HK-2 (cell line): ENCODE data around the gene IFT122.

Experiments
- DNase-seq: peaks from one replicate; pipeline ENCODE4 v3.0.0-alpha.2; 2018; ENCODE audit not compliant: unreplicated experiment

IFT122 gene

DNA sequence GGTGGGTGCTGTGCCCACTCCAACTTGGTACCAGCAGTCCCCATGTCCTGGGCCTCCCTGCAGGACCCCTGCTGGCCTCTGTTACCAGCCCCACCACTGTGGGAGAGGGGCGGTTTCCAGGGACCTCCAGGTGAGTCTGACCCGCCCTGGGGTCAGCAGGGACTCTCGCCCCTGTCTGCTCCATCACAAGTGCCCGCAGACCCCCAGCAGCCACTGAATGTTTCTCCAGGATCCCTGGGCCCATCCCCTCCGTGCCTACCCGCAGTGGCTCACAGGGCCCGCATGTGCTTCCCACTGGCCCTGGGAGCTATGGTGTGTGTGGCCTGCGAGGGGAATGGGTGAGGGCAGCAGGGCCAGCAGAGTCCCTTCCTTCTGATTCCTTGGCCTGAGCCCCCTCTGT is 78.6 kb downstream of the IFT122 start:
- DNase-seq, result no peak

DNA sequence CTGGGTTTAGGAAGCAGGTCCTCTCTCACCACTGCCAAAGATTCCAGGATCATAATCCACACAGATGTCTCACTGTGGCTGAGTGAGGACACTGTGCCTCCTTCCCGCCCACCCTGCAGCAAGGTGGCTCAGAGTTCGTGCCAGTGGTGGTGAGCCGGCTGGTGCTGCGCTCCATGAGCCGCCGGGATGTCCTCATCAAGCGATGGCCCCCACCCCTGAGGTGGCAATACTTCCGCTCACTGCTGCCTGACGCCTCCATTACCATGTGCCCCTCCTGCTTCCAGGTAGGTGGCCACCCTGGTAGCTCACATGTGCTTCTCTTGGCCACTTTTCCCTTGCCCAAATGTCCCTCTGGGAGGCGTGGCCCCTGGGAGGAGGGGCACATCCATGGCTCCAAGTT is 79.4 kb downstream of the IFT122 start:
- no peak for DNase-seq

DNA sequence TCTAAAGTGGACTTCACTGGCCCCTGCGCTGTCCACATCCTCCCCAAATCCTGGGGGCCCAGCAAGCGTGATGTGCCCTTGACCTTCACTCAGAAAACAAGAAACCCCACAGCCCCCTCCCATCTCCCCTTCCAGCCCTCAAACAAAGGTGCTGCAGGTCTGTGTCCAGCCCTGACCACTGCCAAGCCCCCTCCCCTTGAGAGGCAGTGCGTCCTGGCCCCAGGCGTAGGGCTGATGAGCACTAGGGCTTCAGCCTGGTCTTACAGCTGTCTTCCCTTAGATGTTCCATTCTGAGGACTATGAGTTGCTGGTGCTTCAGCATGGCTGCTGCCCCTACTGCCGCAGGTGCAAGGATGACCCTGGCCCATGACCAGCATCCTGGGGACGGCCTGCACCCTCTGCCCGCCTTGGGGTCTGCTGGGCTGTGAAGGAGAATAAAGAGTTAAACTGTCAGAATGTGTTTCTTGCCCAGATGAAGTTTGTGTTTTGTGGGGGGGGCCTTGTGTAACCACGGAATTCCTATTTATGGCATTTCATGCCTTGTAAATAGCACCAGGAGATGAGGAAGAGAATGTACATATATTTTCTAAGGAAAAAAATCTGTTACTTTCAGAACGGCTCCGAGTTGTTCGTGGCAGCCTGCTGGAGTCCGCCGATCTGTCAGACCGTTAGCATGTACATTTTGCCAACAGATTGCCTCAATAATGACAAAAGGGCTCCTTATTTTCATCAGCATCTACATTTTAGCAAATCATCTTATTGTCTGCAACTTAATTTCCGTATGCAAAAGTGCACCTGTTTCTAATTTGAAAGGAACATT is 80.1 kb downstream of the IFT122 start:
- no peak for DNase-seq

DNA sequence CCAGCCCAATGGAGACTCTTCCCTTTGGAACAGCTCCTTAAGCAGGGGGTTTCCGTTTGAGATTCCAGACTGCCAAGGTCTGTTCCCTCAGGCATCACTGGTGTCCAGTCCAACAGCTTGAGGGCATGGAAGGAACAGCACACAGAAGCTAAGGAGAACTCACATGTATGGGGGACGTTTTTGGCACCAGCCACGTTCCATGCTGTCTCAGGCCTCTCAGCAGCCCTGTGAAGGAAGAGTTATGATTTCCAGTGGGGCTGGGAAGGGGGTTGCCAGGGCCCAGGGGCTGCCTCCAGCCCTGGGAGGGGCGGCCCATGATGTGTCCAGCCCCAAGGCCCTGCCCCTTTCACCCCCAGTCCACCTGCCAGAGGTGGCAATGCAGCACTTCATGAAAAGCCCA is 80.9 kb downstream of the IFT122 start:
- no peak for DNase-seq

DNA sequence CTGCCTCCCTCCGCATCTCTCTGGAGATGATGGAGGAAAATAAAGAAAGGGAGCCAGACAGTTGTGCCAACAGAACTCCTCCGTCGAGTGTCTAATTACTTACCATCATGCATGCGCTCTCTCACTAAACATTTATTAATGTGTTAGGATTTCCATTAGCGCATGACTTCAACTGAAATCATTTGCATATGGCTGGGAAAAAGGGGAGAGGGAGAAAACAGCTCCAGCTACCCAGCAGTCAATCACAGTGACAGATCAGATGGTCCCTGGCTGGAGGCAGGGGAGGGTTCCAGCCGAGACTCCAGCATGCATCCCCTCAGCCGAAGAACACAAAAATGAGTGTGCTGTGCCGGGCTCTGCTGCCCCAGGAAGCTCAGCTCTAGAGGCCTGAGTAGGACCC is 81.6 kb downstream of the IFT122 start:
- no peak for DNase-seq

DNA sequence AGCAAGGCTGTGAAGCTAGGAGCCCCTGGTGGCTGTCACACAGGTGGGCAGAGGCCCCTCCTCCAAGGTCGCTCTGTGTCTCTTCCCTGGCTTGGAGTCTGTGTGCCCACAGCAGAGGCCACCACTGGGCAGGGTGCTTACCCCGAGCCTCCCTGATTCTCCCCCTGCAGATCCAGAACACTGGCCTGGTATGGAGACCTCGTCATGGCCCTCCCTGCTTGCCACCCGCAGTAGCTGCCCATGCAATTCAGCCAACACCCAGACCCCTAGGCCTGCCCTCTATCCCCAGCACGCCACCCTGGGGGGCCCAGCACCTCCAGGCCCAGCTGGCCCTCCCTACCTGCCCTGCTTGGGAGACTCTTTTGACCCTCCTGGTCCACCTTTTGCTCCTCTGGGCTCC is 82.9 kb downstream of the IFT122 start:
- no peak for DNase-seq

DNA sequence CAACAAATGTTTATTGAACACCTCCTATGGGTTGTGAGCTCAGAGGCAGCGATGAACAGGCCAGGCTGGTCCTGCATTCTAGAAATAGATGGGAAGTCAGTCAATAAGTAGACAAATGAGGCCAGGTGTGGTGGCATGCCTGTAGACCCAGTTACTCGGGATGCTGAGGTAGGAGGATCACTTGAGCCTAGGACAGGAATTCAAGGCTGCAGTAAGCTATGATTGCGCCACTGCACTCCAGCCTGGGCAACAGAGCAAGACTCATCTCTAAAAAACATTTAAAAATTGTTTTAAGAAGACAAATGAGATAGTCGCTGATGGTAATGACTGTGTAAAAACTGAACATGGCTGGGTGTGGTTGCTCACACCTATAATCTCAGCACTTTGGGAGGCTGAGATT is 84.1 kb downstream of the IFT122 start:
- no peak for DNase-seq

DNA sequence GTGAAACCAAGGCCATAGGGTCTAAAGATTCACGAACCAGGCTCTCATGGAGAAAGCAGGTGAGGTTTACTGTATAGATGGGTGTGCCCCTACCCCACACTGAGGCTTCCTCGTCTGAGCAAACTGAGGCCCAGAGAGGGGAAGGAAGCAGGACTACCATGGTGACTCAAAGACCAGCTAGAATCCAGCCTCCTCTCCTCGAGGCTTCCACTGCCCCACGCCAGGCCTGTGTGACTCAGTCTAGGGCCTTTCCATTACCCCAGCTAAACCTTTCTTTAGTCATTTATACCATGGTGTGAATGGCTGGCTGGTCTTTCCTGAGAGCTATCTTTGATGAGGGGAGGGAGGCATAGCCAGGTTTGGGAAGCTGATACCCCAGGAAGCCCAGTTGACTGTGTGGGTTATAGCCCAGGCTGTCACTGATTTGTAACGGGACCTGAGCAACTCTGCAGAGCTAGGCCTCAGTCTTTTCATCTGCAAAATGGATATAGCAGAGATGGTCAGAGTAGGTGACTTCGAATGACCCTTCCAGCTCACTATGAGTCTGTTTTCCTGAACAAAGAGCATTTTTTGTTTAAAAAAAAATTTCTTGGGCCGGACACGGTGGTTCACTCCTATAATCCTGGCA is 85.4 kb downstream of the IFT122 start:
- peak; percentile 29 for DNase-seq

DNA sequence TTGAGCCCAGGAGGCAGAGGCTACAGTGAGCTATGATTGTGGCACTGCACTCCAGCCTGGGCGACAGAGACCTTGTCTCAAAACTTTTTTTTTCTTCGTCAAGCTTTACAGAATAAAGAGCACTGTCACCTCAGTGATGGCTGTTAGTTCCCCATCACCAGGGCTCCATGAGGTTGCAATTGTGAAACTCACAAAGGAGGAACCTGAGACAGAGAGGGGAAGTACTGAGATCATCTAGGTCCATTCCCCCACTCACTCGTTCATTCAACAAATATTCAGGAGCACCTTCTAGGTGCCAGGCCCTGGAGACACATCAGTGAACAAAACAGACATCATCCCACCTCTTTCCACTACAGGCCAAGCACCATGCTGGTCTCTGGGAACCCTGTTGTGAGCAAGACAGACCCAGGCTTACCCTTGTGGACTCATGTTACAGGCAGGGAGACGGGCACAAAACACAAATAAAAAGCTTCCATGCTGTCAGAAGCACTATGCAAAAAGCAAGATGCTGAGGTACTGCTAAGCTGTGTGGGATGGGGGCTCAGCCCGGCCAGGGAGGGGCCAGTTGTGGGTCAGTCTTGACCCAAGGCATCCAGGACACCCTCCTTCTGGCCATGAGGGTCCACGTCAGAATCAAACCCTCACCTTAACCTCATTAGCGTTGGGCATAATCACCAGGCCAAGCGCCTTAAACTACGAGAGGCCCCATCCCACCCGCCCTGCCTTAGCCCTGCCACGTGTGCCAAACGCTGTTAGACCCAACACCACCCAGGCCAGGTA is 86.3 kb downstream of the IFT122 start:
- DNase-seq, result no peak

DNA sequence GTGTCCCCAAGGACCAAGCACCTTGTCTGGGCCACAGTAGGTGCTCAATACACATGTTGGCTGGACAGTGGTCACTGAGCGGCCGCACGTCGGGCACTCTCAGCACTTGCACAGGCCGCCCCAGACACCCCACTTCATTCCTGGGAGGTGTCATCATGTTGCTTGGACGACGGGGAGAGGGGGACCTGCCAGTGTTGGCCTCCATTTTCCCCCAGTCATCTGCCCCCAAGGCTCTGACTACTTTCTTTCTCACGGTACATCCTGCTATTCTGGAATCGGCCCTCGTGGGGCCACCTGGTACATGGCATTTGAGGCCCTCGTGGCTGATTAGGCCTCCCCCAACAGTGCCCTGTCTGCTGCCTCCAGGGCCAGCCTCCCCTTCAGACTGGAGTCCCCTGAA is 87.2 kb downstream of the IFT122 start:
- no peak for DNase-seq

DNA sequence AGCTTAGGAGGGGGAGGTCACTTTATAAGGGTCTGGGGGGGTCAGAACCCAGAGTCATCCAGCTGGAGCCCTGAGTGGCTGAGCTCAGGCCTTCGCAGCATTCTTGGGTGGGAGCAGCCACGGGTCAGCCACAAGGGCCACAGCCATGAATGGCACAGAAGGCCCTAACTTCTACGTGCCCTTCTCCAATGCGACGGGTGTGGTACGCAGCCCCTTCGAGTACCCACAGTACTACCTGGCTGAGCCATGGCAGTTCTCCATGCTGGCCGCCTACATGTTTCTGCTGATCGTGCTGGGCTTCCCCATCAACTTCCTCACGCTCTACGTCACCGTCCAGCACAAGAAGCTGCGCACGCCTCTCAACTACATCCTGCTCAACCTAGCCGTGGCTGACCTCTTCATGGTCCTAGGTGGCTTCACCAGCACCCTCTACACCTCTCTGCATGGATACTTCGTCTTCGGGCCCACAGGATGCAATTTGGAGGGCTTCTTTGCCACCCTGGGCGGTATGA is 88.6 kb downstream of the IFT122 start, which contains the start of gene RHO:
Gene RHO (plus strand): TSS at position 51 of the 512 bp plus-strand sequence. CDS start 95 bp downstream, at position 146.
- DNase-seq, result no peak

DNA sequence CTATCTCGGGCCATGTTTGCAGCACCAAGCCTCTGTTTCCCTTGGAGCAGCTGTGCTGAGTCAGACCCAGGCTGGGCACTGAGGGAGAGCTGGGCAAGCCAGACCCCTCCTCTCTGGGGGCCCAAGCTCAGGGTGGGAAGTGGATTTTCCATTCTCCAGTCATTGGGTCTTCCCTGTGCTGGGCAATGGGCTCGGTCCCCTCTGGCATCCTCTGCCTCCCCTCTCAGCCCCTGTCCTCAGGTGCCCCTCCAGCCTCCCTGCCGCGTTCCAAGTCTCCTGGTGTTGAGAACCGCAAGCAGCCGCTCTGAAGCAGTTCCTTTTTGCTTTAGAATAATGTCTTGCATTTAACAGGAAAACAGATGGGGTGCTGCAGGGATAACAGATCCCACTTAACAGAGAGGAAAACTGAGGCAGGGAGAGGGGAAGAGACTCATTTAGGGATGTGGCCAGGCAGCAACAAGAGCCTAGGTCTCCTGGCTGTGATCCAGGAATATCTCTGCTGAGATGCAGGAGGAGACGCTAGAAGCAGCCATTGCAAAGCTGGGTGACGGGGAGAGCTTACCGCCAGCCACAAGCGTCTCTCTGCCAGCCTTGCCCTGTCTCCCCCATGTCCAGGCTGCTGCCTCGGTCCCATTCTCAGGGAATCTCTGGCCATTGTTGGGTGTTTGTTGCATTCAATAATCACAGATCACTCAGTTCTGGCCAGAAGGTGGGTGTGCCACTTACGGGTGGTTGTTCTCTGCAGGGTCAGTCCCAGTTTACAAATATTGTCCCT is 89.6 kb downstream of the IFT122 start:
- DNase-seq, result no peak

DNA sequence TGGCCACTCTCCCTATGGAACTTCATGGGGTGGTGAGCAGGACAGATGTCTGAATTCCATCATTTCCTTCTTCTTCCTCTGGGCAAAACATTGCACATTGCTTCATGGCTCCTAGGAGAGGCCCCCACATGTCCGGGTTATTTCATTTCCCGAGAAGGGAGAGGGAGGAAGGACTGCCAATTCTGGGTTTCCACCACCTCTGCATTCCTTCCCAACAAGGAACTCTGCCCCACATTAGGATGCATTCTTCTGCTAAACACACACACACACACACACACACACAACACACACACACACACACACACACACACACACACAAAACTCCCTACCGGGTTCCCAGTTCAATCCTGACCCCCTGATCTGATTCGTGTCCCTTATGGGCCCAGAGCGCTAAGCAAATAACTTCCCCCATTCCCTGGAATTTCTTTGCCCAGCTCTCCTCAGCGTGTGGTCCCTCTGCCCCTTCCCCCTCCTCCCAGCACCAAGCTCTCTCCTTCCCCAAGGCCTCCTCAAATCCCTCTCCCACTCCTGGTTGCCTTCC is 90.3 kb downstream of the IFT122 start:
- no peak for DNase-seq

DNA sequence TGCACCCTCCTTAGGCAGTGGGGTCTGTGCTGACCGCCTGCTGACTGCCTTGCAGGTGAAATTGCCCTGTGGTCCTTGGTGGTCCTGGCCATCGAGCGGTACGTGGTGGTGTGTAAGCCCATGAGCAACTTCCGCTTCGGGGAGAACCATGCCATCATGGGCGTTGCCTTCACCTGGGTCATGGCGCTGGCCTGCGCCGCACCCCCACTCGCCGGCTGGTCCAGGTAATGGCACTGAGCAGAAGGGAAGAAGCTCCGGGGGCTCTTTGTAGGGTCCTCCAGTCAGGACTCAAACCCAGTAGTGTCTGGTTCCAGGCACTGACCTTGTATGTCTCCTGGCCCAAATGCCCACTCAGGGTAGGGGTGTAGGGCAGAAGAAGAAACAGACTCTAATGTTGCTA is 90.8 kb downstream of the IFT122 start:
- DNase-seq, result no peak

DNA sequence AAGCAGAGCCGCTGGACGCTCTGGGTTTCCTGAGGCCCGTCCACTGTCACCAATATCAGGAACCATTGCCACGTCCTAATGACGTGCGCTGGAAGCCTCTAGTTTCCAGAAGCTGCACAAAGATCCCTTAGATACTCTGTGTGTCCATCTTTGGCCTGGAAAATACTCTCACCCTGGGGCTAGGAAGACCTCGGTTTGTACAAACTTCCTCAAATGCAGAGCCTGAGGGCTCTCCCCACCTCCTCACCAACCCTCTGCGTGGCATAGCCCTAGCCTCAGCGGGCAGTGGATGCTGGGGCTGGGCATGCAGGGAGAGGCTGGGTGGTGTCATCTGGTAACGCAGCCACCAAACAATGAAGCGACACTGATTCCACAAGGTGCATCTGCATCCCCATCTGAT is 91.7 kb downstream of the IFT122 start:
- no peak for DNase-seq

DNA sequence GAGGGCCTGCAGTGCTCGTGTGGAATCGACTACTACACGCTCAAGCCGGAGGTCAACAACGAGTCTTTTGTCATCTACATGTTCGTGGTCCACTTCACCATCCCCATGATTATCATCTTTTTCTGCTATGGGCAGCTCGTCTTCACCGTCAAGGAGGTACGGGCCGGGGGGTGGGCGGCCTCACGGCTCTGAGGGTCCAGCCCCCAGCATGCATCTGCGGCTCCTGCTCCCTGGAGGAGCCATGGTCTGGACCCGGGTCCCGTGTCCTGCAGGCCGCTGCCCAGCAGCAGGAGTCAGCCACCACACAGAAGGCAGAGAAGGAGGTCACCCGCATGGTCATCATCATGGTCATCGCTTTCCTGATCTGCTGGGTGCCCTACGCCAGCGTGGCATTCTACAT is 92.2 kb downstream of the IFT122 start:
- DNase-seq, result no peak

DNA sequence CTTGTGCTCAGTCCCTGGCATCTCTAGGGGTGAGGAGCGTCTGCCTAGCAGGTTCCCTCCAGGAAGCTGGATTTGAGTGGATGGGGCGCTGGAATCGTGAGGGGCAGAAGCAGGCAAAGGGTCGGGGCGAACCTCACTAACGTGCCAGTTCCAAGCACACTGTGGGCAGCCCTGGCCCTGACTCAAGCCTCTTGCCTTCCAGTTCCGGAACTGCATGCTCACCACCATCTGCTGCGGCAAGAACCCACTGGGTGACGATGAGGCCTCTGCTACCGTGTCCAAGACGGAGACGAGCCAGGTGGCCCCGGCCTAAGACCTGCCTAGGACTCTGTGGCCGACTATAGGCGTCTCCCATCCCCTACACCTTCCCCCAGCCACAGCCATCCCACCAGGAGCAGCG is 93.4 kb downstream of the IFT122 start:
- no peak for DNase-seq

DNA sequence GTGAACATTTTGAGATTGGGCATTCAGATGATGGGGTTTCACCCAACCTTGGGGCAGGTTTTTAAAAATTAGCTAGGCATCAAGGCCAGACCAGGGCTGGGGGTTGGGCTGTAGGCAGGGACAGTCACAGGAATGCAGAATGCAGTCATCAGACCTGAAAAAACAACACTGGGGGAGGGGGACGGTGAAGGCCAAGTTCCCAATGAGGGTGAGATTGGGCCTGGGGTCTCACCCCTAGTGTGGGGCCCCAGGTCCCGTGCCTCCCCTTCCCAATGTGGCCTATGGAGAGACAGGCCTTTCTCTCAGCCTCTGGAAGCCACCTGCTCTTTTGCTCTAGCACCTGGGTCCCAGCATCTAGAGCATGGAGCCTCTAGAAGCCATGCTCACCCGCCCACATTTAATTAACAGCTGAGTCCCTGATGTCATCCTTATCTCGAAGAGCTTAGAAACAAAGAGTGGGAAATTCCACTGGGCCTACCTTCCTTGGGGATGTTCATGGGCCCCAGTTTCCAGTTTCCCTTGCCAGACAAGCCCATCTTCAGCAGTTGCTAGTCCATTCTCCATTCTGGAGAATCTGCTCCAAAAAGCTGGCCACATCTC is 94.5 kb downstream of the IFT122 start:
- no peak for DNase-seq

DNA sequence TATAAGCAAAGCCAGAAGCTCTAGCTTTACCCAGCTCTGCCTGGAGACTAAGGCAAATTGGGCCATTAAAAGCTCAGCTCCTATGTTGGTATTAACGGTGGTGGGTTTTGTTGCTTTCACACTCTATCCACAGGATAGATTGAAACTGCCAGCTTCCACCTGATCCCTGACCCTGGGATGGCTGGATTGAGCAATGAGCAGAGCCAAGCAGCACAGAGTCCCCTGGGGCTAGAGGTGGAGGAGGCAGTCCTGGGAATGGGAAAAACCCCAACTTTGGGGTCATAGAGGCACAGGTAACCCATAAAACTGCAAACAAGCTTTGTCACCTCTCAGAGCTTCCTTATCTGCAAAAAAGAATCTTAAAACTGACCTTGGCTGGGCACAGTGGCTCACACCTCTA is 95.1 kb downstream of the IFT122 start:
- no peak for DNase-seq

DNA sequence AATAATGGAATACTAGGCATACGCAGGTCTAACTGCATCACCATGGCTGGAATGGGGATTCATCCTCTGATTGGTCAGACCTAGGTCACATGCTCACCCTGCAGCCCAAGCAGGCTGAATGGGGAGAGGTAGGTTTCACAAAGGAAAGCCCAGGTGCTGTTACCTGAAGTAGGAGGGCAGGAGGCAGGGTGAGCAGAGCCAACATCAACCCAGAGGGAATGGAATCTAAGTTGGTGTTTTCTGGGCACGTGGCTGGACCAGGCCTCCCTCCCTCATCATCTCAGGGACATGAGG is 96.3 kb downstream of the IFT122 start:
- no peak for DNase-seq

DNA sequence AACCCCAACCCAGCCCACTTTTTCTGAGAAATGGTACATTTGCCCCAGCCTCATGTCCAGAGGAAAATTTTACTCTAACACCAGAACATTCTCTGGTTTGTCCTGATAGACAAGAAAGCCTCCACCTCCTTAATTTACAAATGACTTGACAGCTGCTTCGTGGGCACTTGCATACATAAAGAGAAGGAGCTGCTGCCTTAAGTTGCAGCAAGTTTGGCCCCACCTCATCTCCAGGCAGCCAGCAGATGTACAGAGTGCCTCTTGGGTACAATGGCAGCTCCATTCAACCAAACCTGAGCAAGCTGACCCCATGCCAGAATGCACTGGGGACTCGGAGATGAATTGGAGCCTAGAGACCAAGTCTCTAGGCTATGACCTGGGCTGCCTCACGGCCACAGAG is 96.8 kb downstream of the IFT122 start:
- no peak for DNase-seq
